ENCODE measurements around the gene ENOX1.

Gene ENOX1

DNA sequence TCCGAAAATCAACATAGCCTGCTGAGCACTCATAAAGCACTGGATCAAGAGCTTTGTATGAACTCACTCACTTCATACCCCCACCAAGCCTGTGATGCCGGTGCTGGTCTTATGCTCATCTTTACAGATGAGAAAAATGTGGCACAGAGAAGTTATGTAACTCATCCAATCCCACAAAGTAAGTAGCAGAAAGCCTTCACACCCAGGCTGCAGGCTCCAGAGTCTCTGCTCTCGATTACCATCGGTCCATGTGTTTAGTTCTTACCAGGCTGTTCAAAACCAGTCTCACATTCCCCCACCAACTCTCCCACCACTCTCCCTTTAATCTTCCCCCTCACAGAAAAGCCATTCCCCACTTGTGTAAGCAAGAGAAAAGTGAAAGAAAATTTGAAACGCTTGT lies 487.4 kb downstream of the ENOX1 start:
- TF ChIP-seq EZH2 (IDR thresholded peaks at IDR 0.05) (no peak), FOXP2 (optimal IDR thresholded peaks at IDR 0.05; ENCODE audit: control extremely low read depth, extremely low read length, insufficient read depth) (no peak), POLR2AphosphoS5 (IDR thresholded peaks at IDR 0.05; ENCODE audit: borderline replicate concordance, low read depth, low read length) (no peak)
- H3K27ac ChIP-seq = no peak overlapping the region
- no peaks in the 10 kb centered on the region for H3K36me3 ChIP-seq (ENCODE audit: insufficient read depth, low read length)
- DNase-seq (ENCODE audit: low read depth, low spot score) = no peak
- no peaks in the 10 kb centered on the region for H3K9me3 ChIP-seq (ENCODE audit: low read depth, low read length)
- H3K9ac ChIP-seq (ENCODE audit: insufficient read length) = no peak overlapping the region
- no peak overlapping the region for H3K4me3 ChIP-seq

DNA sequence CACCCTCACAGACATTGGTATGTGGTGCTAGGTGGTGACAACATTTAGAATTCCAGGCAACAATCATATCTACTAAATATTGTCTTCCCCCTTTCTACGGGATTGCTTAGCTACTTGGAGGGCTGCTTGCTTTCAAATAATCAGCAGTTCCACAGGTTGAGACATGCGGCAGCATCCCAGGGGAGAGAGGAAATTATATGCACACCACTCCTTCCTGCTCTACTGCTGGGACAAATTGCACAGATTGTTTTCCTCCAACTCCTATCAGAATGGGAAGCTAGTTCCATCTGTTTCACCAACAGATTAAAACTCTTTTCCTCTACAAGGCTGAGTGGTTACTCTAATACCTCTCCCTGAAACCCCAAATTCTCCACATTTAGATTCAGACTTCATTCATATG lies 488.0 kb downstream of the ENOX1 start:
- no peak for DNase-seq (ENCODE audit: low read depth, low spot score)
- Histone ChIP-seq H3K27ac (no peak overlapping the region), H3K4me3 (peak overlapping the region; percentile 4; the same call in 1 of the 2 replicates), H3K9ac (ENCODE audit: insufficient read length) (no peak overlapping the region), H3K36me3 (ENCODE audit: insufficient read depth, low read length) (no peaks in the 10 kb centered on the region), H3K9me3 (ENCODE audit: low read depth, low read length) (no peaks in the 10 kb centered on the region)
- TF ChIP-seq FOXP2 (optimal IDR thresholded peaks at IDR 0.05; ENCODE audit: control extremely low read depth, extremely low read length, insufficient read depth) = no peak
- no peak for TF ChIP-seq POLR2AphosphoS5 (IDR thresholded peaks at IDR 0.05; ENCODE audit: borderline replicate concordance, low read depth, low read length)
- TF ChIP-seq EZH2 (IDR thresholded peaks at IDR 0.05) = no peak

DNA sequence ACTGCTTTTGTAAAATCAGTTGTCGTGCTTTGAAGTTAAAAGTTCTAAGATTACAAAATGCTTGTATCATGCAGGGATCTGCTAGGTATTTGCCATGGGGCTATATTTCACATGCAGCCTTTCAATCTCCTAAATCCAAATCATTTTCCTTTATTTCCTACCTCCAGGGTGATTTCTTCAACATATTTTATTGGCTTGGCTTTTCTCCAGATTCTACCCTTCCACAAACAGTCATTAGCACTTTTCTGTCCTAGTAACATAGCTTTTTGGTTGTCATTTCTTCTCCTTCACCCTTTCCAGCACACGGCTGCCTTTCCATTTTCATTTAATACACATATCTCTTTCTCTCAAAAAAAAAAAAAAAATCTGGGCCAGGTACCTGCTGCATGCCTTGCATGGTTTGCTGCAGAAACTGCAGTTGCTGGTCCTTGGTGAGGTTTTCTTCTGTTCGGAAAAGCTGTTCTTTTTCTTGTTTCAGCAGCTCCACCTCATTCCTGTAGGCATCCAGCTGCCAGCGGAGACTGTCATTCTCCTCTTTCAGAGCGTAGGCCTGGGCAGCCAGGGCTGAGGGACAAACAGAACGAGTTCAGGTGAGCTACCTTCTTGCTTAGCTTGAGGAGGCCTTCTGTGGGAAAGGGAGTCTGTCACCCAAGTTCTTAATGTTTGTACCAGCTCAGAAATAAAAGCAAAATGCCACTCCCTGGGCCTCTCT lies 488.6 kb downstream of the ENOX1 start:
- TF ChIP-seq EZH2 (IDR thresholded peaks at IDR 0.05) (no peak), FOXP2 (optimal IDR thresholded peaks at IDR 0.05; ENCODE audit: control extremely low read depth, extremely low read length, insufficient read depth) (no peak), POLR2AphosphoS5 (IDR thresholded peaks at IDR 0.05; ENCODE audit: borderline replicate concordance, low read depth, low read length) (no peak)
- DNase-seq (ENCODE audit: low read depth, low spot score) = no peak
- no peak overlapping the region for H3K27ac ChIP-seq
- H3K9ac ChIP-seq (ENCODE audit: insufficient read length) = no peak overlapping the region
- H3K36me3 ChIP-seq (ENCODE audit: insufficient read depth, low read length) = no peaks in the 10 kb centered on the region
- no peaks in the 10 kb centered on the region for H3K9me3 ChIP-seq (ENCODE audit: low read depth, low read length)
- no peak overlapping the region for H3K4me3 ChIP-seq

DNA sequence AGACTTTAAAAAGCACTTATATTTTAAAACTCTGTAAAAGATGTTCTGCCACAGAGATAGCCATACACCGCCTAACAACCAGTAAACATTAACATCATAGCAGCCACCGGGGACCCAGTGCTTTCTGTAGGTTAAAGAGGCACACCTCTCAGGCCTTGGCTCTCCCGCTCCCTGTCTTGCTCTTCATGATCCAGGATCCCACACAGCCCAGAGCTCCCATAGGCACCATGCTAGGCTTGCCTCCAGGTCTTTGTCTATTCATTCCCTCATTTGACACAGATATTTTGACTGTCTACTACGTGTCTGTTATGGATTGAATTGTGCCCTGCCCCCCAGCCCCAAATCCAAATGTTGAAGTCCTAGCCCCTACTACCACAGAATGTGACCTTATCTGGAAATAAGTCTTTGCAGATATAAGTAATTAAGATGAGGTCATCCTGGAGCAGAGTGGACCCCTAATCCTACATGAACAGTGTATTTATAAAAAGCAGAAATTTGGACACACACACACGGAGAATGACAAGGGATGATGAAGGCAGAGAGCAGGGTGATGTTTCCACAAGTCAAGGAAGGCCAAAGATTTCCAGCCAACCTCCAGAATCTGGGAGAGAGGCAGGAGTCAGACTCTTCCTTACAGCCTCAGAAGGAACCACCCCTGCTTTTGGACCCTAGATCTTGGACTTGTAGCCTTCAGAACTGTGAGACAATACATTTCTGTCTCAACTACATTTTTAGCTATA lies 490.8 kb downstream of the ENOX1 start:
- no peak for DNase-seq (ENCODE audit: low read depth, low spot score)
- Histone ChIP-seq H3K9ac (ENCODE audit: insufficient read length) (no peak overlapping the region), H3K27ac (no peak overlapping the region), H3K9me3 (ENCODE audit: low read depth, low read length) (no peaks in the 10 kb centered on the region), H3K36me3 (ENCODE audit: insufficient read depth, low read length) (no peaks in the 10 kb centered on the region), H3K4me3 (no peak overlapping the region)
- TF ChIP-seq EZH2 (IDR thresholded peaks at IDR 0.05) = no peak
- TF ChIP-seq POLR2AphosphoS5 (IDR thresholded peaks at IDR 0.05; ENCODE audit: borderline replicate concordance, low read depth, low read length) = no peak
- TF ChIP-seq FOXP2 (optimal IDR thresholded peaks at IDR 0.05; ENCODE audit: control extremely low read depth, extremely low read length, insufficient read depth) = no peak

DNA sequence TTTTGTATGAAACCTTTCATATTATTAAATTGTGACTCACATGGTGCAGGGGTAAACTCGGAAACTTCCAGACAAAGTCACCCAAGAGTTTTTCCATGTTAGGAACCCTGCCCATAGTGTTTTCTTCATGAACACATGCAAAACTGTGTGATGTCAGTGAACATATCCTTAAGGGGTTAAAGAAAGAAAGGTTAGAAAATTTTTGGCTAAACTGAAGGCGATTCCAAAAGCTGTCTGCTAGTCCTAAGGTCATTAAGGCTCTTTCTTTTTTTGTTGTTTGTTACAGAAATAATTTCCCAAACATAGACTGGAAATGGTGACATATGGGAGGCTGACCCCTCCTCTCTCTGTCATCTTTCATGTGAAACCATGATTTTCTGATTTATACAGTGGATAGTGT lies 491.5 kb downstream of the ENOX1 start:
- H3K4me3 ChIP-seq = no peak overlapping the region
- H3K27ac ChIP-seq = no peak overlapping the region
- H3K9ac ChIP-seq (ENCODE audit: insufficient read length) = no peak overlapping the region
- no peaks in the 10 kb centered on the region for H3K9me3 ChIP-seq (ENCODE audit: low read depth, low read length)
- TF ChIP-seq EZH2 (IDR thresholded peaks at IDR 0.05) (no peak), POLR2AphosphoS5 (IDR thresholded peaks at IDR 0.05; ENCODE audit: borderline replicate concordance, low read depth, low read length) (no peak), FOXP2 (optimal IDR thresholded peaks at IDR 0.05; ENCODE audit: control extremely low read depth, extremely low read length, insufficient read depth) (no peak)
- H3K36me3 ChIP-seq (ENCODE audit: insufficient read depth, low read length) = no peaks in the 10 kb centered on the region
- DNase-seq (ENCODE audit: low read depth, low spot score) = no peak

DNA sequence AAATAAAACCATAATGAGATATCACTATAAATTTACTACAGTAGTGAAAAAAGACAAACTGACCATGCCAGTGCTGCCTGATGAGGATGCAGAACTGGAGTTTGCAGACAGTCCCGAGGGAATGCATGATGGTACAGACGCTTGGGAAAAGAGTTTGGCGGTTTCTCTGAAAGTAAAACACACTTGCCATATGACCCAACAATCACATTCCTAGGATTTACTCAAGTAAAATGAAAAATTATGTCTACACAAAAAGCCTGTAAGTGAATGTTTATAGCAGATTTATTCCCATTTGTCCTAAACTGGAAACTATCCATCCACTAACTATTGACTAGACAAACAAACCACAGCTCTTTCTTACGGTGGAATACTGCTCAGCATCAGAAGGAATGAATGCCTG lies 492.4 kb downstream of the ENOX1 start:
- TF ChIP-seq EZH2 (IDR thresholded peaks at IDR 0.05) (no peak), POLR2AphosphoS5 (IDR thresholded peaks at IDR 0.05; ENCODE audit: borderline replicate concordance, low read depth, low read length) (no peak), FOXP2 (optimal IDR thresholded peaks at IDR 0.05; ENCODE audit: control extremely low read depth, extremely low read length, insufficient read depth) (no peak)
- no peak for DNase-seq (ENCODE audit: low read depth, low spot score)
- no peaks in the 10 kb centered on the region for H3K9me3 ChIP-seq (ENCODE audit: low read depth, low read length)
- H3K4me3 ChIP-seq = no peak overlapping the region
- H3K27ac ChIP-seq = no peak overlapping the region
- no peaks in the 10 kb centered on the region for H3K36me3 ChIP-seq (ENCODE audit: insufficient read depth, low read length)
- no peak overlapping the region for H3K9ac ChIP-seq (ENCODE audit: insufficient read length)

DNA sequence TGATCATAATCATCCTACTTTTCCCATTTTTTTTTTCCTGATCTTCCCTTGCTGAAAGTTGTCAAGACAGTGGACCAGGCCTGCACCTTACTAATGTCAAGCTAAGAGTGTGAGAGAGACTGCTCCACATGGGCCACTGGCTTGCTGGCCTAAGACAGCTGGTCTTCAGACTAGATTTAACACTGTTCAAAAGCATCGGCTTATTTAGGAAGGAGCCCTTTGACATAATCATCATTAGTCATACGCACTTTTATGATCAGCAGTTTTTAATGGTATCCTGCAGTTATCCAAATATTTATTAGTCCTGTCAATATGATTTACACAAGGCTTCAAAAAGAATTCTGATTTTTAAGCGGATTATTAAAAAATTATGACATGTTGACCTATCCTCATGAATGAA lies 492.8 kb downstream of the ENOX1 start:
- DNase-seq (ENCODE audit: low read depth, low spot score) = no peak
- H3K9ac ChIP-seq (ENCODE audit: insufficient read length) = no peak overlapping the region
- no peak overlapping the region for H3K4me3 ChIP-seq
- H3K27ac ChIP-seq = no peak overlapping the region
- no peaks in the 10 kb centered on the region for H3K36me3 ChIP-seq (ENCODE audit: insufficient read depth, low read length)
- no peaks in the 10 kb centered on the region for H3K9me3 ChIP-seq (ENCODE audit: low read depth, low read length)
- TF ChIP-seq FOXP2 (optimal IDR thresholded peaks at IDR 0.05; ENCODE audit: control extremely low read depth, extremely low read length, insufficient read depth) (no peak), POLR2AphosphoS5 (IDR thresholded peaks at IDR 0.05; ENCODE audit: borderline replicate concordance, low read depth, low read length) (no peak), EZH2 (IDR thresholded peaks at IDR 0.05) (no peak)

DNA sequence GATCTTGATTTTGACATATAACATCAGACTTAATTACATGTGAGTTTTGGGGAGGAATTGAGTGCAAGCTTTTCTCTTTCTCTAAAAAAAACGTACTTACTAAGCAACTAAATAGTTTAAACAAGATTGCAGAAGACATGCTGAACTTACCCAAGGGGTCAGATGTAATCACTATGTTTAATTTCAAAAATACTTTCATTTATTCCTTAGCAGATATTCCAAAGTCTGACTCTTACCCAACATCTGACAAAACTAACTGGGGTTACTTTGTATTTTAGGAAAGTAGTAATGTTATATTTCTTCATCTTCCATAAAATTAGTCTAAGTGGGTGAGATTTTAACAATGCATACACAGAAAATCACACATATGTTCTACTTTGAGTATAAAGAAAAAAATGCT lies 493.2 kb downstream of the ENOX1 start:
- no peak overlapping the region for H3K27ac ChIP-seq
- no peak for TF ChIP-seq POLR2AphosphoS5 (IDR thresholded peaks at IDR 0.05; ENCODE audit: borderline replicate concordance, low read depth, low read length)
- TF ChIP-seq EZH2 (IDR thresholded peaks at IDR 0.05) = no peak
- no peak for TF ChIP-seq FOXP2 (optimal IDR thresholded peaks at IDR 0.05; ENCODE audit: control extremely low read depth, extremely low read length, insufficient read depth)
- no peak overlapping the region for H3K4me3 ChIP-seq
- no peak for DNase-seq (ENCODE audit: low read depth, low spot score)
- H3K9ac ChIP-seq (ENCODE audit: insufficient read length) = no peak overlapping the region
- H3K9me3 ChIP-seq (ENCODE audit: low read depth, low read length) = no peaks in the 10 kb centered on the region
- no peaks in the 10 kb centered on the region for H3K36me3 ChIP-seq (ENCODE audit: insufficient read depth, low read length)

All from SK-N-MC (cell line).